GM19324 (cell line): ENCODE measurements around the gene ZSCAN1.
"Not testable (repeated sequence)": the region's sequence is repeated elsewhere in the genome, so short reads cannot be mapped to it uniquely, and the experiment has no call there.

Experiments
- ATAC-seq: cut with Tn5 transposase; IDR thresholded peaks from one replicate; pipeline ENCODE4 v1.9.1; 2021; ENCODE audit warnings: mild to moderate bottlenecking, moderate library complexity; ENCODE audit not compliant: unreplicated experiment, low FRiP score

Gene ZSCAN1

GRCh38 chr19:58033741-58034476, at the start of gene ZSCAN1:
Gene ZSCAN1 (plus strand): TSS chr19:58034025. CDS start chr19:58037837, 3,812 bp downstream.
- no peak for ATAC-seq

- no peak for ATAC-seq
Measured at GRCh38 chr19:57992841-57993240, 41.0 kb upstream of the ZSCAN1 start.

- ATAC-seq, result no peak
Measured at GRCh38 chr19:58000677-58001076, 33.1 kb upstream of the ZSCAN1 start.

- ATAC-seq, result peak; percentile 19
Measured at GRCh38 chr19:58001895-58002369, 31.9 kb upstream of the ZSCAN1 start.

GRCh38 chr19:58002384-58003173, 31.2 kb upstream of the ZSCAN1 start, which contains the start of gene ZNF606:
Gene ZNF606 (minus strand): TSS chr19:58002820. CDS start chr19:58001319, 1,501 bp downstream.
- peak; percentile 91 for ATAC-seq

GRCh38 chr19:58003174-58003828, 30.5 kb upstream of the ZSCAN1 start:
- no peak for ATAC-seq

GRCh38 chr19:58007285-58007684, 26.5 kb upstream of the ZSCAN1 start:
- ATAC-seq, result no peak

GRCh38 chr19:58008877-58009276, 24.9 kb upstream of the ZSCAN1 start:
- ATAC-seq, result not testable (repeated sequence)

GRCh38 chr19:58009301-58009665, 24.5 kb upstream of the ZSCAN1 start:
- no peak for ATAC-seq

GRCh38 chr19:58009666-58010301, 24.0 kb upstream of the ZSCAN1 start:
- no peak for ATAC-seq

GRCh38 chr19:58010507-58010906, 23.3 kb upstream of the ZSCAN1 start:
- no peak for ATAC-seq

- ATAC-seq, result no peak
Measured at GRCh38 chr19:58014141-58014540, 19.7 kb upstream of the ZSCAN1 start.

GRCh38 chr19:58020129-58020528, 13.7 kb upstream of the ZSCAN1 start:
- ATAC-seq, result no peak

GRCh38 chr19:58021541-58022282, 12.1 kb upstream of the ZSCAN1 start:
- ATAC-seq, result no peak

GRCh38 chr19:58022283-58022660, 11.6 kb upstream of the ZSCAN1 start:
- ATAC-seq, result no peak

GRCh38 chr19:58024661-58025060, 9.2 kb upstream of the ZSCAN1 start:
- ATAC-seq, result no peak

GRCh38 chr19:58034477-58034793, 610 bp downstream of the ZSCAN1 start:
- no peak for ATAC-seq

- no peak for ATAC-seq
Measured at GRCh38 chr19:58035863-58036262, 2.0 kb downstream of the ZSCAN1 start.

GRCh38 chr19:58037927-58038687, 4.3 kb downstream of the ZSCAN1 start:
- no peak for ATAC-seq
